ENCODE results near the gene GNAL. TPM values are rescaled to one million over a fixed set of nuclear protein-coding genes. Genes with fewer than 3 reads are reported as not detected.

Gene GNAL
- total RNA-seq, 1 donor from 2014 or later: 4.5 TPM

DNA sequence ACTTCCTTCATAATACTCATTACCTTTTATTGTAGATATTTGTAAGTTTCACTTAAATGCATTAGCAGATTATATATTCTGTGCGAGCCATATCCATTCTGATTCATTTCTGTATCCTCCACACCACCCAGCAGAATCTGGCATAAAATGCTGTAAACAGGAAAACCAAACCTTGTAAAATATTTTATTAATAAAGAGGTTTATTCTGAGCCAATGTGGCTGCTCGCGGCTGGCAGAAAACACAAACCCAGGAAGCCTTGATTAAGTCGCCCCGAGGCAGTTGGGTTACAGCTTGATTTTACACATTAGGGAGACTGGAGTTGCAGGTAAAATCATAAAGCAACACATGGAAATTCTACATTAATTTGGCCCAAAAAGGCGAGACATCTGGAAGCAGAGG lies 40.5 kb downstream of the GNAL start:
- Mint-ChIP-seq H3K4me1 (ENCODE audit: low read depth, unreplicated experiment) (no peaks in the 10 kb centered on the region), H3K27me3 (ENCODE audit: low read depth, unreplicated experiment) (peaks cover 18% of the 10 kb centered on the region), H3K9me3 (ENCODE audit: unreplicated experiment) (peaks cover 2% of the 10 kb centered on the region), H3K36me3 (ENCODE audit: low read depth, unreplicated experiment) (no peaks in the 10 kb centered on the region), H3K4me3 (ENCODE audit: unreplicated experiment) (no peak overlapping the region), H3K27ac (ENCODE audit: unreplicated experiment) (no peak overlapping the region)
- Histone ChIP-seq H3K27ac (ENCODE audit: low read depth, low read length) (no peak overlapping the region), H3K79me2 (ENCODE audit: insufficient read depth, low read length) (no peaks in the 10 kb centered on the region), H3K9me3 (ENCODE audit: insufficient read depth, low read depth, low read length) (no peaks in the 10 kb centered on the region), H3K36me3 (ENCODE audit: insufficient read depth, low read length) (no peaks in the 10 kb centered on the region), H3K4me1 (ENCODE audit: insufficient read depth, low read length) (no peaks in the 10 kb centered on the region), H2AFZ (ENCODE audit: low read depth, low read length) (no peak overlapping the region), H3K9ac (ENCODE audit: low read length) (no peak overlapping the region), H3K4me2 (ENCODE audit: low read length) (no peak overlapping the region), H4K20me1 (ENCODE audit: insufficient read depth, low read length) (no peaks in the 10 kb centered on the region), H3K4me3 (ENCODE audit: insufficient read depth, low read depth, low read length) (no peak overlapping the region), H3K27me3 (ENCODE audit: insufficient read depth, low read length) (peaks cover 27% of the 10 kb centered on the region)
- DNase-seq (ENCODE audit: low read depth) (no peak), FAIRE-seq (no peak)
- no peak for TF ChIP-seq EZH2 (IDR thresholded peaks at IDR 0.05; ENCODE audit: insufficient read depth, low read length)
- TF ChIP-seq, protein P1, sequence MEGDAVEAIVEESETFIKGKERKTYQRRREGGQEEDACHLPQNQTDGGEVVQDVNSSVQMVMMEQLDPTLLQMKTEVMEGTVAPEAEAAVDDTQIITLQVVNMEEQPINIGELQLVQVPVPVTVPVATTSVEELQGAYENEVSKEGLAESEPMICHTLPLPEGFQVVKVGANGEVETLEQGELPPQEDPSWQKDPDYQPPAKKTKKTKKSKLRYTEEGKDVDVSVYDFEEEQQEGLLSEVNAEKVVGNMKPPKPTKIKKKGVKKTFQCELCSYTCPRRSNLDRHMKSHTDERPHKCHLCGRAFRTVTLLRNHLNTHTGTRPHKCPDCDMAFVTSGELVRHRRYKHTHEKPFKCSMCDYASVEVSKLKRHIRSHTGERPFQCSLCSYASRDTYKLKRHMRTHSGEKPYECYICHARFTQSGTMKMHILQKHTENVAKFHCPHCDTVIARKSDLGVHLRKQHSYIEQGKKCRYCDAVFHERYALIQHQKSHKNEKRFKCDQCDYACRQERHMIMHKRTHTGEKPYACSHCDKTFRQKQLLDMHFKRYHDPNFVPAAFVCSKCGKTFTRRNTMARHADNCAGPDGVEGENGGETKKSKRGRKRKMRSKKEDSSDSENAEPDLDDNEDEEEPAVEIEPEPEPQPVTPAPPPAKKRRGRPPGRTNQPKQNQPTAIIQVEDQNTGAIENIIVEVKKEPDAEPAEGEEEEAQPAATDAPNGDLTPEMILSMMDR (IDR thresholded peaks at IDR 0.05; ENCODE audit: insufficient read depth, low read depth, low read length): no peak

DNA sequence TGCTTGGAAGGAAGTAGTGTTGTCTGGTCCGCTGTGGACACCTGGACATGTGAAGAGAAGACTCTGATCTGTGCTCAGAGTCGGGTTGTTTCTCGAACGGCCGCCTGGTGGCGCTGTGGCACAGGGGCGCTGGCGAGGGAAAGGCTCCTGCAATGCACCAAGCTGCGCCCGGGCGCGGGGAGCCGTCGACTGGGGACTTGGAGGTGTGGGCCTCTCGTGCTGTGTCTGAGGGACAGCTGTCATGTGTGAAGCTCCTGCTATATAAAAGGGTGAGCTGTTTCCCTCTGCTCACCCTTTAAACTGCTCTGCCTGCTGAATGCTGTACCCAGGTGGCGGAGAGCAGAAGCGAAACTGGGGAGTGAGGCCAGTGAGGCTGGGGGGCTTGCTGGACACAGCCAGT lies 44.0 kb downstream of the GNAL start:
- H3K36me3 ChIP-seq (ENCODE audit: insufficient read depth, low read length): no peaks in the 10 kb centered on the region
- Mint-ChIP-seq H3K27me3 (ENCODE audit: low read depth, unreplicated experiment) (peaks cover 21% of the 10 kb centered on the region), H3K36me3 (ENCODE audit: low read depth, unreplicated experiment) (no peaks in the 10 kb centered on the region), H3K9me3 (ENCODE audit: unreplicated experiment) (no peaks in the 10 kb centered on the region), H3K27ac (ENCODE audit: unreplicated experiment) (no peak overlapping the region), H3K4me1 (ENCODE audit: low read depth, unreplicated experiment) (no peaks in the 10 kb centered on the region), H3K4me3 (ENCODE audit: unreplicated experiment) (no peak overlapping the region)
- TF ChIP-seq EZH2 (IDR thresholded peaks at IDR 0.05; ENCODE audit: insufficient read depth, low read length): no peak
- TF ChIP-seq, protein P1 (IDR thresholded peaks at IDR 0.05; ENCODE audit: insufficient read depth, low read depth, low read length): peak; percentile 77
- H3K4me3 ChIP-seq (ENCODE audit: insufficient read depth, low read depth, low read length): peak overlapping the region; percentile 44
- peak overlapping the region; percentile 79 for H3K4me2 ChIP-seq (ENCODE audit: low read length)
- peak overlapping the region; percentile 63 for H2AFZ ChIP-seq (ENCODE audit: low read depth, low read length)
- no peaks in the 10 kb centered on the region for H3K79me2 ChIP-seq (ENCODE audit: insufficient read depth, low read length)
- H3K27ac ChIP-seq (ENCODE audit: low read depth, low read length): no peak overlapping the region
- H3K27me3 ChIP-seq (ENCODE audit: insufficient read depth, low read length): peaks cover 31% of the 10 kb centered on the region
- H3K9me3 ChIP-seq (ENCODE audit: insufficient read depth, low read depth, low read length): no peaks in the 10 kb centered on the region
- FAIRE-seq (peak; percentile 45), DNase-seq (ENCODE audit: low read depth) (peak; percentile 20)
- H3K9ac ChIP-seq (ENCODE audit: low read length): no peak overlapping the region
- H3K4me1 ChIP-seq (ENCODE audit: insufficient read depth, low read length): no peaks in the 10 kb centered on the region
- no peaks in the 10 kb centered on the region for H4K20me1 ChIP-seq (ENCODE audit: insufficient read depth, low read length)

DNA sequence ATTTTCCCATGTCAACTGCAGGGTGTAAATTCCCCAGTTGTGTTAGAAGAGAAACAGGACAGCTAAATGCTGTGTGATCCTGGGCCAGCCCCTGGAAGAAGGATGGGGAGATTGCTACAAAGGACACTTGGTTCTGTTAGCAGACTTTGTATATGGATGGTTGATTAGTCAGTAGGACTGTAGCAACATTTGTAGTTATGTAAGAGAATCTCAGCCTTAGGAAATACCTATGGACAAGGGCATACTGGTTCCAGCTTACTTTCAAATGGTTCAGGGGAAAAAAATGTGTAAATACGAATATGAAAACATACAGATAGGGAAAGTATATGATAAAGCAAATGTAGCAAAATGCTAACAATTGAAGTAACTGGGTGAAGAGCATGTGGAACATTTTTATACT lies 47.6 kb downstream of the GNAL start:
- Mint-ChIP-seq H3K27ac (ENCODE audit: unreplicated experiment) (no peak overlapping the region), H3K9me3 (ENCODE audit: unreplicated experiment) (no peaks in the 10 kb centered on the region)

More for the DNA sequence above, 47.6 kb downstream of the GNAL start:
- DNase-seq (ENCODE audit: low read depth): no peak
- Mint-ChIP-seq H3K4me3 (ENCODE audit: unreplicated experiment) (no peak overlapping the region), H3K27me3 (ENCODE audit: low read depth, unreplicated experiment) (peaks cover 13% of the 10 kb centered on the region), H3K4me1 (ENCODE audit: low read depth, unreplicated experiment) (no peaks in the 10 kb centered on the region), H3K36me3 (ENCODE audit: low read depth, unreplicated experiment) (no peaks in the 10 kb centered on the region)
- H3K4me2 ChIP-seq (ENCODE audit: low read length): no peak overlapping the region
- no peaks in the 10 kb centered on the region for H3K4me1 ChIP-seq (ENCODE audit: insufficient read depth, low read length)
- H3K27ac ChIP-seq (ENCODE audit: low read depth, low read length): no peak overlapping the region
- H3K9ac ChIP-seq (ENCODE audit: low read length): no peak overlapping the region
- H3K4me3 ChIP-seq (ENCODE audit: insufficient read depth, low read depth, low read length): no peak overlapping the region
- no peak for FAIRE-seq
- H3K27me3 ChIP-seq (ENCODE audit: insufficient read depth, low read length): peaks cover 16% of the 10 kb centered on the region
- no peaks in the 10 kb centered on the region for H3K9me3 ChIP-seq (ENCODE audit: insufficient read depth, low read depth, low read length)
- H3K79me2 ChIP-seq (ENCODE audit: insufficient read depth, low read length): no peaks in the 10 kb centered on the region
- H4K20me1 ChIP-seq (ENCODE audit: insufficient read depth, low read length): no peaks in the 10 kb centered on the region
- TF ChIP-seq EZH2 (IDR thresholded peaks at IDR 0.05; ENCODE audit: insufficient read depth, low read length): no peak
- TF ChIP-seq, protein P1 (IDR thresholded peaks at IDR 0.05; ENCODE audit: insufficient read depth, low read depth, low read length): no peak
- no peak overlapping the region for H2AFZ ChIP-seq (ENCODE audit: low read depth, low read length)
- H3K36me3 ChIP-seq (ENCODE audit: insufficient read depth, low read length): no peaks in the 10 kb centered on the region
